GM19463 (cell line): ENCODE data around the gene PRPF19.

Experiments
- ATAC-seq: cut with Tn5 transposase; IDR thresholded peaks from one replicate; pipeline ENCODE4 v1.9.1; 2021; ENCODE audit warnings: mild to moderate bottlenecking, moderate library complexity; ENCODE audit not compliant: unreplicated experiment

The PRPF19 gene

GRCh38 chr11:60847281-60847680 lies 59.1 kb downstream of the PRPF19 start:
- no peak for ATAC-seq

DNA sequence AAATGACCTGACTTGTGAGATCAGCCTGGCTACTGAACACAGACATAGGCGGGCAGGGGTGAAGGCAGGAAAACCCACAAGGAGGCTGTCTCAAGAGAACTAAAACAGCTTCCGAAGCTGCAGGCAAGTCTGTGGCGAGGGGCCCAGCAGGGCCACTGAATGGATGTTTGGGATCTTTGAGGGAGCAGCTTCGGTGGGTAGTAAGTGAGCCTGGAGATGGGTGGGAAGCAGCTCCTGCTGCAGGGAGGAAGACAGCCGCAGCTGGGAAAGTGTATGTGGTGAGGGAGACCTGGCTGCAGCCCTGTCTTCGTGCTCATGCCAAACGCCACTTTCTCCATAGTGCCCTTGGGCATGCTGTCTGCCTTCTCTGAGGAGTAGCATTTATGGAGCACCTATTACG lies 61.0 kb downstream of the PRPF19 start:
- no peak for ATAC-seq

DNA sequence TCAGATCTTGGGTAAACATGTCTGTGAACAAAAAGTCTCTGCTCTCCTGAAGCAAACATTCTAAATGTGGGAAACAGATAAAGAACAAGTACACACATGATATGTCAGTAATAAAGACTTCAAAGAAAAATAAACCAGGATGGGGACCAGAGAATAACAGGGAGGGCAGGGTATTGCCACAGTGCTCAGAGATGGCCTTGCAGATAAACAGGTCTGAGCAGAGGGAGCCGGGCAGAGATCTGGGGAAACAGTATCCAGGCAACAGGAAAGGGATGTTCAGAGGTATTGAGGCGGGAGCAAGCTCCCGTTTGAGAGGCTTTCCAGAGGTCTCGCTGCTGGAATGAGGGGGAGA lies 61.5 kb downstream of the PRPF19 start:
- no peak for ATAC-seq

GRCh38 chr11:60844045-60844869 lies 62.1 kb downstream of the PRPF19 start:
- no peak for ATAC-seq

DNA sequence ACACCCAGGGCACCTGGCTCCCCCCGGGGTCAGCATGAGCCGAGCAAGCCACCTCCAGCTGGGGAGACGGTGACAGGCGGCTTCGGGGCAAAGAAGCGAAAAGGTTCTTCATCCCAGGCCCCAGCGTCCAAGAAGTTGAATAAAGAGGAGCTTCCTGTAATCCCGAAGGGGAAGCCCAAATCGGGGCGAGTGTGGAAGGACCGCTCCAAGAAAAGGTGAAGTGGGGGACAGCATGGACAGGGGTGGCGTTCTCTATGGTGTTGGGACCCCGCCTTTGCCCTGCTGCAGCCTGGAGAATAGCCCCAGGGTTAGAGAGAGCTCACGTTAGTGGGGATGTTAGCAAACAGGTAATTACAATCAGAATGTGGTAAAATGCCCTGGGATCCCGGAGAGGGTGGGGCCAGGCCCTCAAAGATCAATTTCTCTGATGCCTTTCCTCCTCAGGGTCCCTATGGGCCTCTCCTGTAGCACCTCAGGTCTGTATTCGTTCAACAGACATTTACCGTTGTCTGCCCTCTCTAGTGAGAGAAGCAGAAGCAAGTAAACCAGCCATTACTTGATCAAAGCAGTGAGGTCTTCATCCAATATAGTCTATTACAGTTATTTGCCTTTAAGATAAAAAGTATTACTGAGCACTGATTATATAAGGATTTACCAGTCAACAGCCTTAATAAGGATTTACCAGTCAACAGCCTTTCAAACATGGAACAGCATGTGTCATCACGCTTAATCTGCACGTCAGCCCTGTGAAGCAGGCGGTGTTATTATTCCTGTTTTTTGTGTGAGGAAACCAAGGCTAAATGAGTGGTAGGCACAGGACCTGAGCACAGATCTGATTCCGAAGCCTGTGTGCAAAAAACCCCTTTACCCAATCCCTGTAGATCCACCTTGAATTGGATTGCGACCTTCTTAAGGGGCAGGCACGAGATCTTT lies 63.5 kb downstream of the PRPF19 start:
- ATAC-seq = no peak

DNA sequence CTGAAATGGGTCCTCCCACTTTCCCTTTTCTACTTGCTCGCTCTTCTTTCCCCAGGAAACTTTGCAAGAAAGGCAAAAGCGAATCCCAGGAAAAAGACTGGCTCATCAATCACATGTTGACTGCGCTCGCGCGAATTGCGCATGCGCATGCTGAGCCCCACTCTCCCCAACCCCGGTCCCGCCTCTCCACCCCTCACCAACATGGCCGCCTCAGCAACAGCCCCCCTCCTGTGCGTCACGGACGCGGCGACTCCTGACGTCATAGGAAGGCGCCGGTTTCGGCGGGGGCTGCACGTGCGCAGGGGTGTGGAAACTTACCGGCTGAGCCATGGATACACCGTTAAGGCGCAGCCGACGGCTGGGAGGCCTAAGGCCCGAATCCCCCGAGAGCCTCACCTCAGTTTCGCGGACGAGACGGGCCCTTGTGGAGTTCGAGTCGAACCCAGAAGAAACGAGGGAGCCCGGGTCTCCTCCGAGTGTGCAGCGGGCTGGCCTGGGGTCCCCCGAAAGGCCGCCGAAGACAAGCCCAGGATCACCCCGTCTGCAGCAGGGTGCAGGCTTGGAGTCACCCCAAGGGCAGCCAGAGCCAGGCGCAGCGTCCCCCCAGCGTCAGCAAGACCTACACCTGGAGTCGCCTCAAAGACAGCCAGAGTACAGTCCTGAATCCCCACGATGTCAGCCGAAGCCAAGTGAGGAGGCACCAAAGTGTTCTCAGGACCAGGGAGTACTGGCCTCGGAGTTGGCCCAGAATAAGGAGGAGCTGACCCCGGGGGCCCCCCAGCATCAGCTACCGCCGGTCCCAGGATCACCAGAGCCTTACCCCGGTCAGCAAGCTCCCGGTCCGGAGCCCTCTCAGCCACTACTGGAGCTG lies 64.4 kb downstream of the PRPF19 start, which contains the start of gene CCDC86:
TSS of gene CCDC86 (plus strand) at position 317 of the 871 bp plus-strand sequence. CDS start at position 329, 12 bp downstream.
- peak; percentile 89 for ATAC-seq
